Lung (tissue), 12 donors: Measurements from ENCODE around the gene SIK3. TPM values are rescaled to one million over a fixed set of nuclear protein-coding genes. Genes with fewer than 3 reads are reported as not detected.
"Not testable (repeated sequence)": the region's sequence is repeated elsewhere in the genome, so short reads cannot be mapped to it uniquely, and the experiment has no call there.

Experiments
- ATAC-seq: fragments of 200-7000 bp; cut with Tn5 transposase; one replicate; pipeline ENCODE4 v1.9.1; 2020; ENCODE audit warnings: moderate number of reproducible peaks; ENCODE audit not compliant: insufficient read depth, low FRiP score
- DNase-seq, 3 donors: peaks; one replicate each; pipeline ENCODE4 v3.0.0-alpha.2; 2013 to 2017
- H3K27ac ChIP-seq, 2 donors: one replicate each; pipeline ENCODE4 v1.5.1; 2013; ENCODE audit warnings: mild to moderate bottlenecking in 2 of 2, moderate library complexity in 2 of 2, control low read depth in 1 of 2, inconsistent platforms in 1 of 2, low read depth in 1 of 2, low read length in 1 of 2
- H3K27me3 ChIP-seq, 3 donors: one replicate each; pipeline ENCODE4 v1.5.1; 2013; ENCODE audit warnings: low read length in 2 of 3; ENCODE audit not compliant: control insufficient read depth in 3 of 3, insufficient read depth in 3 of 3
- H3K36me3 ChIP-seq, 4 donors: one replicate each; pipeline ENCODE4 v1.5.1; 2013; ENCODE audit warnings: low read length in 4 of 4, mild to moderate bottlenecking in 1 of 4, moderate library complexity in 1 of 4; ENCODE audit not compliant: control insufficient read depth in 4 of 4, insufficient read depth in 4 of 4
- H3K4me1 ChIP-seq, 5 donors: one replicate each; pipeline ENCODE4 v1.5.1; 2013; ENCODE audit warnings: low read length in 5 of 5, mild to moderate bottlenecking in 2 of 5, moderate library complexity in 1 of 5; ENCODE audit not compliant: control insufficient read depth in 5 of 5, insufficient read depth in 5 of 5
- H3K4me3 ChIP-seq: one replicate; pipeline ENCODE4 v1.5.1; 2013; ENCODE audit warnings: mild to moderate bottlenecking, control low read depth, moderate library complexity
- H3K9ac ChIP-seq, 2 donors: one replicate each; pipeline ENCODE4 v1.5.1; 2013; ENCODE audit warnings: low read length in 2 of 2, control low read depth in 1 of 2; ENCODE audit not compliant: insufficient read depth in 1 of 2
- H3K9me3 ChIP-seq, 4 donors: one replicate each; pipeline ENCODE4 v1.5.1; 2013; ENCODE audit warnings: low read length in 3 of 4, mild to moderate bottlenecking in 1 of 4, moderate library complexity in 1 of 4; ENCODE audit not compliant: control insufficient read depth in 4 of 4, insufficient read depth in 3 of 4
- WGBS, 2 donors: extraction: QIAGEN DNeasy Blood & Tissue Kit; methylation state at CpG; one replicate each; pipeline ENCODE4 v1.1.7; 2013; 5-methylcytosine and 5-hydroxymethylcytosine counted together
- polyA plus RNA-seq, 2 donors: library from polyadenylated mRNA; stranded (reverse); fragments of 200-250 nt; gene quantifications; one replicate each; pipeline ENCODE4 v1.2.1, GENCODE V29; 2013
- total RNA-seq, 2 donors: library from RNA; depleted of rRNA in 1 of 2; stranded (reverse); fragments of >200 nt in 1 of 2; gene quantifications; one replicate each; pipeline ENCODE4 v1.2.1, GENCODE V29; 2014 to 2021
- TF ChIP-seq, protein P1 (sequence below): IDR thresholded peaks from 2 replicates; pipeline ENCODE4 v1.5.1; 2012; ENCODE audit warnings: mild to moderate bottlenecking; ENCODE audit errors: control extremely low read depth, extremely low read depth
- donor health status: control.
- donor health status: control.
- donor health status: Bipolar disorder and iron deficiency.
- donor health status: healthy.
- donor health status: DM: yes; HTN: yes; CAD: no.

The SIK3 gene
- total and polyA plus RNA-seq, 4 donors: 9.0 to 43.4 (median 29.6) TPM

DNA sequence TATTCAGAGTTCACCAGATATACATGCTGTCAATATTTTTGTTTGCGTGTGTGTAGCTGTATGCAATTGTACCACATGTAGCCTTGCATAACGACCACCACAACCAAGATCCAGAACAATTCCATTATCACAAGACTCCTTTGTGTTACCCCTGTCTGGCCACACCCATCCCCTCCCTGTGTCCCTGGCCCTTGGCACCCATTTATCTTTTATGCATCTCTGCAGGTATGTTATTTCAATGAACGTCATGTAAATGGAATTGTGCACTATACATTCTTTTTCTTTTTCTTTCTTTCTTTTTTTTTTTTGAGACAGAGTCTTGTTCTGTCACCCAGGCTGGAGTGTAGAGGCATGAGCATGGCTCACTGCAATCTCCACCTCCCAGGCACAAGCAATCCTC, 36.2 kb upstream of the SIK3 start:
- ATAC-seq (no peak), DNase-seq (no peak)
- Histone ChIP-seq H3K4me1 (no peaks in the 10 kb centered on the region), H3K27me3 (no peaks in the 10 kb centered on the region), H3K4me3 (no peak overlapping the region), H3K9me3 (no peaks in the 10 kb centered on the region), H3K27ac (no peak overlapping the region), H3K9ac (no peak overlapping the region), H3K36me3 (no peaks in the 10 kb centered on the region)
- TF ChIP-seq, protein P1, sequence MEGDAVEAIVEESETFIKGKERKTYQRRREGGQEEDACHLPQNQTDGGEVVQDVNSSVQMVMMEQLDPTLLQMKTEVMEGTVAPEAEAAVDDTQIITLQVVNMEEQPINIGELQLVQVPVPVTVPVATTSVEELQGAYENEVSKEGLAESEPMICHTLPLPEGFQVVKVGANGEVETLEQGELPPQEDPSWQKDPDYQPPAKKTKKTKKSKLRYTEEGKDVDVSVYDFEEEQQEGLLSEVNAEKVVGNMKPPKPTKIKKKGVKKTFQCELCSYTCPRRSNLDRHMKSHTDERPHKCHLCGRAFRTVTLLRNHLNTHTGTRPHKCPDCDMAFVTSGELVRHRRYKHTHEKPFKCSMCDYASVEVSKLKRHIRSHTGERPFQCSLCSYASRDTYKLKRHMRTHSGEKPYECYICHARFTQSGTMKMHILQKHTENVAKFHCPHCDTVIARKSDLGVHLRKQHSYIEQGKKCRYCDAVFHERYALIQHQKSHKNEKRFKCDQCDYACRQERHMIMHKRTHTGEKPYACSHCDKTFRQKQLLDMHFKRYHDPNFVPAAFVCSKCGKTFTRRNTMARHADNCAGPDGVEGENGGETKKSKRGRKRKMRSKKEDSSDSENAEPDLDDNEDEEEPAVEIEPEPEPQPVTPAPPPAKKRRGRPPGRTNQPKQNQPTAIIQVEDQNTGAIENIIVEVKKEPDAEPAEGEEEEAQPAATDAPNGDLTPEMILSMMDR: no peak
- 66 to 72% methylated on average over 2 to 3 of the region's 3 CpGs for WGBS, 2 donors

DNA sequence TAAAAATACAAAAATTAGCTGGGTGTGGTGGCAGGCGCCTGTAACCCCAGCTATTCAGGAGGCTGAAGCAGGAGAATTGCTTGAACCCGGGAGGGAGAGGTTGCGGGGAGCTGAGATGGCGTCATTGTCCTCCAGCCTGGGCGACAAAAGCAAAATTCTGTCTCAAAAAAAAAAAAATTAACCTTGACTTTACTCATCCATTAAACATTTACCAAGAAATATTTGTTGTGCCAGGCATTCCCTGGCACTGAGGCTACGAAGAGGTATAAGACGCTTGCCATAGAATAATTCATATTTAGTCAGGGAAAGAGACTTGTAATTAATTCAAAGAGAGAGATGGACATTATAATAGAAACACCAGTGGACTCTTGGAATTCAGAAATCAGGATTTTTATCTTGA, 32.7 kb upstream of the SIK3 start:
- 91 to 96% methylated on average over 7 of the region's 7 CpGs for WGBS, 2 donors
- Histone ChIP-seq H3K9ac (no peak overlapping the region), H3K27me3 (no peaks in the 10 kb centered on the region), H3K9me3 (no peaks in the 10 kb centered on the region), H3K4me1 (no peaks in the 10 kb centered on the region), H3K4me3 (no peak overlapping the region), H3K36me3 (no peaks in the 10 kb centered on the region), H3K27ac (no peak overlapping the region)
- ATAC-seq (no peak), DNase-seq (no peak)
- TF ChIP-seq, protein P1: no peak

DNA sequence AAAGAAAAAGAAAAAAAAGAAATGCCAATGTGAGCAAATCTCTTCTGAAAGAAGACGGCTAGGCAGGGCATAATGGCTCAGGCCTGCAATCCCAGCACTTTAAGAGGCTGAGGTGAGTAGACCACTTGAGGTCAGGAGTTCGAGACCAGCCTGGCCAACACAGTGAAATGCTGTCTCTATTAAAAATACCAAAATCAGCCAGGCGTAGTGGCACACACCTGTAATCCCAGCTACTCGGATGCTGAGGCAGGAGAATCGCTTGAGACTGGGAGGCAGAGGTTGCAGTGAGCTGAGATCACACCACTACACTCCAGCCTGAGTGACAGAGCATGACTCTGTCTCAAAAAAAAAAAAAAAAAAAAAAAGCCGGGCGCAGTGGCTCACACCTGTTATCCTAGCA, 32.2 kb upstream of the SIK3 start:
- H3K4me1 ChIP-seq, H3K27me3 ChIP-seq, H3K9me3 ChIP-seq, H3K4me3 ChIP-seq, H3K36me3 ChIP-seq, ATAC-seq, H3K9ac ChIP-seq, H3K27ac ChIP-seq, DNase-seq: not testable (repeated sequence)
- whole genome bisulfite sequencing, 2 donors: 95 to 97% methylated on average over 5 to 7 of the region's 7 CpGs

DNA sequence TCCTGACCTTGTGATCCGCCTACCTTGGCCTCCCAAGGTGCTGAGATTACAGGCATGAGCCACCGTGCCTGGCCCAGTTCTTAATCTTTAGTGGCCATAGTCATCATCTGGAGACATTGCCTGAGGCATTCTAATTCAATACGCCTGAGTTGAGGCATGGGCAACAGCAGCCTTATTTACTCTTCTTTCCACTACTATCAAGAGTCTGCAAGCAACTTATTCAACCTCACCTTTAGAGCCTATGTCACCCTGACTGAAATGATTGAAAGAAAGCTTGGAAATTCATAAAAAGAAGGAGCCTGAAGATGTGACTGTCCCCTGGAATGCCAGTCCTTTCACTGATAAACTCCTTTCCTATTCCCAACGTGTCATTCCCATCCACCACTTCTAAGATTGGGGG, 30.1 kb upstream of the SIK3 start:
- H3K9me3 ChIP-seq: no peaks in the 10 kb centered on the region
- H3K9ac ChIP-seq: no peak overlapping the region
- WGBS, 2 donors: 80 to 92% methylated on average over 4 of the region's 4 CpGs
- H3K27ac ChIP-seq: no peak overlapping the region
- TF ChIP-seq, protein P1: no peak
- no peak overlapping the region for H3K4me3 ChIP-seq
- DNase-seq (no peak), ATAC-seq (no peak)
- no peaks in the 10 kb centered on the region for H3K27me3 ChIP-seq
- no peaks in the 10 kb centered on the region for H3K36me3 ChIP-seq
- no peaks in the 10 kb centered on the region for H3K4me1 ChIP-seq
